DMS 273 treated with DMSO at 0.1 percent for 48 hours (cell line): ENCODE data around the gene ANKS1B.

ENCODE experiments used
- DNase-seq: peaks from one replicate; lab custom pipeline; 2025; lab: John Stamatoyannopoulos, UW

Gene ANKS1B

GRCh38 chr12:98733667-98734350 is 1250.9 kb downstream of the ANKS1B start:
- DNase-seq = no peak

GRCh38 chr12:98730412-98730811 is 1254.3 kb downstream of the ANKS1B start:
- DNase-seq = no peak

GRCh38 chr12:98727196-98727595 is 1257.5 kb downstream of the ANKS1B start:
- DNase-seq = no peak

GRCh38 chr12:98725476-98726247 is 1259.1 kb downstream of the ANKS1B start:
- no peak for DNase-seq

- DNase-seq = no peak
Observed at GRCh38 chr12:98724384-98725155, 1260.2 kb downstream of the ANKS1B start.

GRCh38 chr12:98721204-98721702 is 1263.5 kb downstream of the ANKS1B start:
- DNase-seq = no peak

- no peak for DNase-seq
Observed at GRCh38 chr12:98719515-98720504, 1264.9 kb downstream of the ANKS1B start.

- DNase-seq = no peak
Observed at GRCh38 chr12:98714426-98714825, 1270.3 kb downstream of the ANKS1B start.

- DNase-seq = no peak
Observed at GRCh38 chr12:98709022-98709421, 1275.7 kb downstream of the ANKS1B start.

- no peak for DNase-seq
Observed at GRCh38 chr12:98701166-98701565, 1283.6 kb downstream of the ANKS1B start.

- DNase-seq = no peak
Observed at GRCh38 chr12:98699586-98699985, 1285.2 kb downstream of the ANKS1B start.

GRCh38 chr12:98698603-98699463 is 1285.9 kb downstream of the ANKS1B start:
- peak; percentile 10 for DNase-seq

GRCh38 chr12:98697209-98697608 is 1287.5 kb downstream of the ANKS1B start:
- DNase-seq = no peak

GRCh38 chr12:98696036-98696646 is 1288.6 kb downstream of the ANKS1B start:
- no peak for DNase-seq

- no peak for DNase-seq
Observed at GRCh38 chr12:98691351-98691750, 1293.4 kb downstream of the ANKS1B start.

- no peak for DNase-seq
Observed at GRCh38 chr12:98686603-98687002, 1298.1 kb downstream of the ANKS1B start.
